Measurements from ENCODE around the gene CLCN5.

DNA sequence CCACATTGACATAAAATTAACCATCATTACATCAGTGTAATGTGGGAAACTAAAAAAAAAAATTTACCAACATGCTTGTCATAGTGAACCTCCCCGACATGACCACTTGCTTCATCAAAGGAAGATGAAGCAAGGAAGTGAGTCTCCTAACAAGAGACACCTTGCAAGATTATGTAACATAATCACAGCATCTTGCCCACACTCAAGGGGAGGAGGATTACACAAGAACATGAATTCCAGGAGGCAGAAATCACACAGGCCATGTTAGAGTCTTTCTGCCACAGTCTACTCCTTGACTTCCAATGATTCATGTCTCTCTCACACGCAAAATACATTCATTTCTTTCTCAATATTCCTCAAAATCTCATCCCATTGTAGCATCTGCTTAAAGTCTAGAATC is 185.1 kb downstream of the CLCN5 start:
- TF ChIP-seq EZH2 (IDR thresholded peaks at IDR 0.05; ENCODE audit: insufficient read depth, poor library complexity, severe bottlenecking) (no peak), EZH2phosphoT487 (IDR thresholded peaks at IDR 0.05; ENCODE audit: insufficient read depth, low read depth) (no peak)
